Breast epithelium (tissue), 4 donors: ENCODE results near the gene PAXX. TPM values are rescaled to one million over a fixed set of nuclear protein-coding genes. Genes with fewer than 3 reads are reported as not detected.

Source experiments
- DNase-seq, 2 donors: peaks; one replicate each; pipeline ENCODE4 v3.0.0-alpha.2; 2019; ENCODE audit warnings: low spot score in 2 of 2
- H3K27ac ChIP-seq, 2 donors: fragments of 200-600 bp; sonication (generic) in 1 of 2; one replicate each; pipeline ENCODE4 v1.5.1; 2016 to 2019; ENCODE audit warnings: mild to moderate bottlenecking in 1 of 2
- H3K27me3 ChIP-seq, 2 donors: fragments of 200-600 bp; sonication (generic) in 1 of 2; one replicate each; pipeline versions ENCODE4 v1.5.1 to v1.6.0; 2017 to 2019; ENCODE audit warnings: control low read depth in 1 of 2, mild to moderate bottlenecking in 1 of 2
- H3K36me3 ChIP-seq: fragments of 200-600 bp; one replicate; pipeline ENCODE4 v1.5.1; 2019
- H3K4me1 ChIP-seq, 2 donors: fragments of 200-600 bp; sonication (generic); one replicate each; pipeline ENCODE4 v1.5.1; 2016 to 2019; ENCODE audit warnings: control low read depth in 1 of 2
- H3K4me3 ChIP-seq, 3 donors: fragments of 200-600 bp; sonication (generic); 1 replicate in 2 of 3; 2 replicates in 1 of 3; pipeline ENCODE4 v1.5.1; 2016 to 2019; ENCODE audit warnings: mild to moderate bottlenecking in 3 of 3, moderate library complexity in 2 of 3
- H3K9me3 ChIP-seq, 2 donors: fragments of 200-600 bp; sonication (generic) in 1 of 2; one replicate each; pipeline ENCODE4 v1.5.1; 2016 to 2019; ENCODE audit warnings: control low read depth in 1 of 2
- POLR2A ChIP-seq: fragments of 450-650 bp; IDR thresholded peaks from one replicate; pipeline ENCODE4 v1.6.1; 2016; ENCODE audit warnings: antibody characterized with exemption, mild to moderate bottlenecking, moderate library complexity
- POLR2AphosphoS5 ChIP-seq, 3 donors: sonication (generic); formaldehyde crosslinking; IDR thresholded peaks; one replicate each; pipeline ENCODE4 v1.6.1; 2017; ENCODE audit warnings: antibody characterized with exemption in 3 of 3
- intact Hi-C: fragments of 100-400 bp; cut with DNase I; formaldehyde crosslinking; loops from one replicate; pipeline ENCODE4 v1.15.1; 2023; ENCODE audit warnings: low total_unique reads
- total RNA-seq, 3 donors: library from RNA; depleted of rRNA; stranded (reverse); fragments of >200 nt; gene quantifications; one replicate each; pipeline ENCODE4 v1.1.0, GENCODE V29; 2016
- TF ChIP-seq, protein P1 (sequence below), 3 donors: fragments of 450-650 bp; IDR thresholded peaks; one replicate each; pipeline ENCODE4 v1.5.1; 2016 to 2017; ENCODE audit warnings: antibody characterized with exemption in 3 of 3, mild to moderate bottlenecking in 3 of 3, moderate library complexity in 3 of 3

Gene PAXX
- total RNA-seq, 3 donors from 2014 or later = 24.6 to 66.2 (median 49.2) TPM

DNA sequence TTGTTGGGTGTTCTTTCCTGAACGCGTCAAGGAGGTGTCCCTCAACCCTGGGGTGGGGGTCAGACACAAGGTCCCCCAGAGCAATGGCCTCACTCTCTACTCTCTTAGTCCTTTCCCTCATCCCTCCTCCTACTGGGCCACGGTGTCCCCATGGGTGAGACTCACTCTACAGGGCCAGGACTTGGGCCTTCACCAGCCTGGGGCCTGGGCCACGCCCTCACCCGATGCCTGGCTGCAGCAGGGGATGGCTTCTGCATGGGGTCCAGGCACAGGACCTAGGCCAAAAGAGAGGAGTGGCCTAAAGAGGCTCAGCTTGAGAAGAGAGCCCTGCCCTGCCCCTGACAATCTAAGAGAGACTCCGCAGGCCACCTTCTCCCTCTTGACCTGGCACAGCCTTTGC is 34.3 kb upstream of the PAXX start:
- Histone ChIP-seq H3K27me3 (no peaks in the 10 kb centered on the region), H3K4me3 (no peak overlapping the region), H3K27ac (no peak overlapping the region), H3K4me1 (no peaks in the 10 kb centered on the region), H3K36me3 (no peaks in the 10 kb centered on the region), H3K9me3 (no peaks in the 10 kb centered on the region)
- no peak for TF ChIP-seq POLR2AphosphoS5 (IDR thresholded peaks at IDR 0.05)
- TF ChIP-seq, protein P1, sequence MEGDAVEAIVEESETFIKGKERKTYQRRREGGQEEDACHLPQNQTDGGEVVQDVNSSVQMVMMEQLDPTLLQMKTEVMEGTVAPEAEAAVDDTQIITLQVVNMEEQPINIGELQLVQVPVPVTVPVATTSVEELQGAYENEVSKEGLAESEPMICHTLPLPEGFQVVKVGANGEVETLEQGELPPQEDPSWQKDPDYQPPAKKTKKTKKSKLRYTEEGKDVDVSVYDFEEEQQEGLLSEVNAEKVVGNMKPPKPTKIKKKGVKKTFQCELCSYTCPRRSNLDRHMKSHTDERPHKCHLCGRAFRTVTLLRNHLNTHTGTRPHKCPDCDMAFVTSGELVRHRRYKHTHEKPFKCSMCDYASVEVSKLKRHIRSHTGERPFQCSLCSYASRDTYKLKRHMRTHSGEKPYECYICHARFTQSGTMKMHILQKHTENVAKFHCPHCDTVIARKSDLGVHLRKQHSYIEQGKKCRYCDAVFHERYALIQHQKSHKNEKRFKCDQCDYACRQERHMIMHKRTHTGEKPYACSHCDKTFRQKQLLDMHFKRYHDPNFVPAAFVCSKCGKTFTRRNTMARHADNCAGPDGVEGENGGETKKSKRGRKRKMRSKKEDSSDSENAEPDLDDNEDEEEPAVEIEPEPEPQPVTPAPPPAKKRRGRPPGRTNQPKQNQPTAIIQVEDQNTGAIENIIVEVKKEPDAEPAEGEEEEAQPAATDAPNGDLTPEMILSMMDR (IDR thresholded peaks at IDR 0.05) = no peak
- no peak for TF ChIP-seq POLR2A
- DNase-seq = no peak
- intact Hi-C loops = no loop called here

DNA sequence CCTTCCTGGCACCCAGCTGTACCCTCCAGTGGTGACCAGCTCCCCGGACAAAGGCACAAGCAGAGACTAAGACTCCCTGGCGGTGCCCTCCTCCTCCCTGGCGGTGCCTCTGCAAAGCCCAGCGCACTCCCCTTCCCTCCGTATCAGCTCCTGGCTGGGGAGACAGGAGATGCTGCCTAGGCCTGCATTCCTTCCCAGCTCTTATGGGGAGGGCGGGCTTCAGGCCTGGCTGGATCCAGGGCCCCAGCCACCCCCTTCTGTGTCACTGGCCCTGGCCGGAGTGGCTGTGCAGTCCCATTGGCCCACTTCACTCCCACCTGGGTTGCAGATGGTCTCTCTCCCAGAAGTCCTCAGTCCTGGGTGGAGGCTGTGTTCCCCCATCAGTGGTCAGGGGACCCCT is 33.7 kb upstream of the PAXX start:
- H3K27ac ChIP-seq = no peak overlapping the region
- no peaks in the 10 kb centered on the region for H3K36me3 ChIP-seq
- H3K9me3 ChIP-seq = no peaks in the 10 kb centered on the region
- H3K4me1 ChIP-seq = no peaks in the 10 kb centered on the region
- TF ChIP-seq, protein P1 (IDR thresholded peaks at IDR 0.05) = no peak
- TF ChIP-seq POLR2AphosphoS5 (IDR thresholded peaks at IDR 0.05) (no peak), POLR2A (no peak)
- H3K4me3 ChIP-seq = no peak overlapping the region
- intact Hi-C loops = no loop called here
- no peak for DNase-seq
- no peaks in the 10 kb centered on the region for H3K27me3 ChIP-seq

DNA sequence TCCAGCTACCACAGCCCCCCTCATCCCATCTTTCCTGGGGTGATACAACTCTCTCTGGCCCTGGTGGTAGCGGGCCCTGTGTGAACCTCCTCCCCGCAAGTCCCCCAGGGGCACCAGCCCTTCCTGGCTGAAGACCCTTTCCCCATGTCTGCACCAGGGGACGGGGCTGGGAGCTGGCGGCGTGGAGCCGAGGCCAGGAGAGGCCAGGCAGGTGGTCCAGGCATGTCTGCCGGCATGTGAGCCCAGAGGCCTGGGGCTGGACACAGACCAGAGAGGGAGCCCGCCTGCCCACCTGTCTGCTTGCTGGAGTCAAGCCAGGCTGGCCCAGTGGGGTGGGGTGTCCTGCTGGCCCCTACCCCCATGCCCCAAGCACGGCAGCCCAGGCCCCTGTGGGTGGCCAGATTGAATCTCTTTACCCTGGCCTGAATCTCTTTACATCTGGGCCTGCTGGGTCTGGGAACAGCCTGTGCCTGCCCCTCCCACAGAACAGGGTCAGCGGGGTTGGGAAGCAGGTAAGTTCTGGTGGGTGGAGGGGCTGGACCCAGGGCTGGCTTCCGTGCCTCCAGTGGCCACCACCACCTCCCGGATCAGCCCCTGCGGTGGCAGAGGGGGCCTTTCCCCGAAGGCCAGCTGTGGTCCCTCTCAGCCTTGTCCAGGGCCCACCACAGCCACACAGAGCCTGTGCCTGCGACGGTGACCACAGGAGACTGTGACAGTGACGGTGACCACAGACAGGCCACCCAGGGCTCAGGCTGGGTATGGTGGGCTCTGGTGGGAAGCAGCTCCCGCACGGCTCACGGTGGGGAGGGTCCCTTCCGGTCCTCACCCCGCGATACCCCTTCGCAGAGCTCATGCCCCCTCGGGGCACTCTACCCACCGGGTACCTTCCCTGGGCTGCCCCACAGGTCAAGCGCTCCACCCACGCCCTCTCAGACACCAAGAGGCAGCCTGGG is 33.0 kb upstream of the PAXX start:
- Histone ChIP-seq H3K4me3 (no peak overlapping the region), H3K36me3 (no peaks in the 10 kb centered on the region), H3K4me1 (no peaks in the 10 kb centered on the region), H3K9me3 (no peaks in the 10 kb centered on the region), H3K27ac (no peak overlapping the region), H3K27me3 (no peaks in the 10 kb centered on the region)
- DNase-seq = no peak
- no peak for TF ChIP-seq POLR2A
- no peak for TF ChIP-seq POLR2AphosphoS5 (IDR thresholded peaks at IDR 0.05)
- TF ChIP-seq, protein P1 (IDR thresholded peaks at IDR 0.05) = no peak
- intact Hi-C loops = no loop called here

DNA sequence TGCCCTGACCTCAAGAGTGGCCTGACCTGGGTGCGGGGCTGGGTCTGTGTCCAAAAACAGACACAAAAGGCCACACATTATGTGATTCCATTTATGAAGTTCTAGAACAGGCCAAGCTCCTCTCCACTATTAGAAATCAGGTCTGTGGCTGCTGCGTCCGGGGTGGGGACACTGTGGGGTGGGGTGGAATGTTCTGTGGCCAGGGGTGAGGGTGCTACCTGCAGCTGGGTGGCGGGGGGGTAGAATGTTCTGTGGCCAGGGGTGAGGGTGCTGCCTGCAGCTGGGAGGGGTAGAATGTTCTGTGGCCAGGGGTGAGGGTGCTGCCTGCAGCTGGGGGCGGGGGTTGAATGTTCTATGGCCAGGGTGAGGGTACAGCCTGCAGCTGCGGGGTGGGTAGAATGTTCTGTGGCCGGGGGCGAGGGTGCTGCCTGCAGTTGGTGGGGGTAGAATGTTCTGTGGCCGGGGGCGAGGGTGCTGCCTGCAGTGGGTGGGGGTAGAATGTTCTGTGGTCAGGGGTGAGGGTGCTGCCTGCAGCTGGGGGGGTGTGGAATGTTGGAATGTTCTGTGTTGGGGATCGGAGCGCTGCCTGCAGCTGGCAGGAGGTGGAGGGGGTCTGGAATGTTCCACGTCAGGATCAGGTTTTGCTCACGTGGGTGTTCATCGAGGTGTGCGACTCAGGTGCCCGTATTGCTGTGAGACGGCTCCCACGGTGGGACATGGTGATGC is 31.8 kb upstream of the PAXX start:
- no peak for DNase-seq
- intact Hi-C loops = no loop called here
- no peaks in the 10 kb centered on the region for H3K9me3 ChIP-seq
- H3K4me1 ChIP-seq = no peaks in the 10 kb centered on the region
- TF ChIP-seq POLR2A (no peak), POLR2AphosphoS5 (IDR thresholded peaks at IDR 0.05) (no peak)
- TF ChIP-seq, protein P1 (IDR thresholded peaks at IDR 0.05) = no peak
- H3K27me3 ChIP-seq = no peaks in the 10 kb centered on the region
- H3K4me3 ChIP-seq = no peak overlapping the region
- no peak overlapping the region for H3K27ac ChIP-seq
- H3K36me3 ChIP-seq = no peaks in the 10 kb centered on the region

DNA sequence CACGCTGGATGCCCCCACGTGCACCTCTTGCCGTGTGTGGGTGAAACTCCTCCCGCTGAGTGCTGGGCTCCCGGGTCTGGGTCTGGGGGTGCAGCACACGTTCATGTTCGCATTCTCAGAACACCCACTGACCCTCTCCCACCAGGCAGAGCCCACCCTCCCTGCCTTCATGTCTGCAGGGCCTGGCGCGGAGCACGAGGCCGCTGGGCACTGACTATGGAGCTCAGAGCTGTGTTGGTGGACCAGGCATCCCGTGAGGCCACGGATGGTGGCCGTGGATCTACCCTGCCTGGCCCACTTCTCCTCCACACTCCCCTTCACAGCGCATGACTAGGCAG is 31.3 kb upstream of the PAXX start:
- TF ChIP-seq, protein P1 (IDR thresholded peaks at IDR 0.05) = no peak
- TF ChIP-seq POLR2AphosphoS5 (IDR thresholded peaks at IDR 0.05) = no peak
- no peak for TF ChIP-seq POLR2A
- H3K4me3 ChIP-seq = no peak overlapping the region
- no peak overlapping the region for H3K27ac ChIP-seq
- H3K9me3 ChIP-seq = no peaks in the 10 kb centered on the region
- intact Hi-C loops = loop anchor here (1.0 kb wide), 1 partner anchor 42 kb away; no protein-coding TSS in a partner anchor
- H3K27me3 ChIP-seq = no peaks in the 10 kb centered on the region
- H3K36me3 ChIP-seq = no peaks in the 10 kb centered on the region
- DNase-seq = no peak
- no peaks in the 10 kb centered on the region for H3K4me1 ChIP-seq
